ENCODE measurements around the gene POLD2.

DNA sequence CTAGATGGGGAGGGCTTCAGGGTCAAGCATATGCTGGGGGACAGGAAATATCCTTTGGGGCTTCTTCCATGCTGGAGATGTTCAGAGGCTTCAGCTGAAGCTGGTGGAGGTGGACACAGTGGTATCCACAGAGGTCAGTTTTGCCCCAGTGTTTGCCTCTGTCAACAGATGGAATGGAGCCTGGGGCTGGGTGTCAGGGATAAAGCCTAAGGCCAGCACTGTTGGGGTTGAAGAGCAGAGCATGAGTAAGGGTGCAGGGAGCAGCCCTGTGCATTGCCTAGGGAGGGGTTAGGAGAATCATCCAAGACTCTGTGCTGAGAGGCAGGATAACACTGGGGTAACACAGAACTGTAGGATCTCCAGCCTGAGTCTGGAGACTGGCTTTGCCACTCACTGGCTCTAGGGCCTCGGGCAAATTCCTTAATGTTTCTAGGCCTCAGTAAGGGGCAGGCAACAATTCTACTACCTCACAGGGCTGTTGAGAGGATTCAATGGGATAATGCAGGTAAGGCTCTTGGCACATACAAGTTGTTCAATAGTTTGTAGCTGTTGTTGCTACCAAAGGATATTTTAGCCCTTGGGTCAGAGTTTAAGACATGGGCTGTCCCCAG lies 39.5 kb upstream of the POLD2 start:
- TF ChIP-seq, protein P1, sequence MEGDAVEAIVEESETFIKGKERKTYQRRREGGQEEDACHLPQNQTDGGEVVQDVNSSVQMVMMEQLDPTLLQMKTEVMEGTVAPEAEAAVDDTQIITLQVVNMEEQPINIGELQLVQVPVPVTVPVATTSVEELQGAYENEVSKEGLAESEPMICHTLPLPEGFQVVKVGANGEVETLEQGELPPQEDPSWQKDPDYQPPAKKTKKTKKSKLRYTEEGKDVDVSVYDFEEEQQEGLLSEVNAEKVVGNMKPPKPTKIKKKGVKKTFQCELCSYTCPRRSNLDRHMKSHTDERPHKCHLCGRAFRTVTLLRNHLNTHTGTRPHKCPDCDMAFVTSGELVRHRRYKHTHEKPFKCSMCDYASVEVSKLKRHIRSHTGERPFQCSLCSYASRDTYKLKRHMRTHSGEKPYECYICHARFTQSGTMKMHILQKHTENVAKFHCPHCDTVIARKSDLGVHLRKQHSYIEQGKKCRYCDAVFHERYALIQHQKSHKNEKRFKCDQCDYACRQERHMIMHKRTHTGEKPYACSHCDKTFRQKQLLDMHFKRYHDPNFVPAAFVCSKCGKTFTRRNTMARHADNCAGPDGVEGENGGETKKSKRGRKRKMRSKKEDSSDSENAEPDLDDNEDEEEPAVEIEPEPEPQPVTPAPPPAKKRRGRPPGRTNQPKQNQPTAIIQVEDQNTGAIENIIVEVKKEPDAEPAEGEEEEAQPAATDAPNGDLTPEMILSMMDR (IDR thresholded peaks at IDR 0.05), result no peak
- TF ChIP-seq POLR2A (IDR thresholded peaks at IDR 0.05), result no peak
- no peak for TF ChIP-seq POLR2AphosphoS5 (IDR thresholded peaks at IDR 0.05)

Data from breast epithelium (tissue), 3 donors.